Measurements from ENCODE around the gene EYA4.

DNA sequence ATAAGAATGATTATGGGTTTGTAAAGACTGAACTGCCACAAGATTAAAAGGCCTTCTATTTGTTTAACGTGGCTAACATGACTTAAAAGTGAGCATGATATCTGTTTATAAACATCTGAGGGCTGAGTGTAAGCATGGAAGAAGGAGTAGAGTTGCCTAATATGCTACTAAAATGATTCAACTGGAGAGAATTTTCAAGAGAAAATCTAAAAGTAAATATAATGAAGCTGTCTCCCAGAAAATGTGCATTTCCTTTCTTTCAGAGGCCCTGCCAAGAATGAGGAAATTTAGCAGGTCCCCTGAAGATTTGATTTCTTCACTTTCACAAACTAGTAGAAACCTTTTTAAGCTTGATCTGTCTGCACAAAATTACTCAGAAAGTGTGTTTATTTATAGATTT is 4.2 kb upstream of the EYA4 start:
- TF ChIP-seq, protein P1, sequence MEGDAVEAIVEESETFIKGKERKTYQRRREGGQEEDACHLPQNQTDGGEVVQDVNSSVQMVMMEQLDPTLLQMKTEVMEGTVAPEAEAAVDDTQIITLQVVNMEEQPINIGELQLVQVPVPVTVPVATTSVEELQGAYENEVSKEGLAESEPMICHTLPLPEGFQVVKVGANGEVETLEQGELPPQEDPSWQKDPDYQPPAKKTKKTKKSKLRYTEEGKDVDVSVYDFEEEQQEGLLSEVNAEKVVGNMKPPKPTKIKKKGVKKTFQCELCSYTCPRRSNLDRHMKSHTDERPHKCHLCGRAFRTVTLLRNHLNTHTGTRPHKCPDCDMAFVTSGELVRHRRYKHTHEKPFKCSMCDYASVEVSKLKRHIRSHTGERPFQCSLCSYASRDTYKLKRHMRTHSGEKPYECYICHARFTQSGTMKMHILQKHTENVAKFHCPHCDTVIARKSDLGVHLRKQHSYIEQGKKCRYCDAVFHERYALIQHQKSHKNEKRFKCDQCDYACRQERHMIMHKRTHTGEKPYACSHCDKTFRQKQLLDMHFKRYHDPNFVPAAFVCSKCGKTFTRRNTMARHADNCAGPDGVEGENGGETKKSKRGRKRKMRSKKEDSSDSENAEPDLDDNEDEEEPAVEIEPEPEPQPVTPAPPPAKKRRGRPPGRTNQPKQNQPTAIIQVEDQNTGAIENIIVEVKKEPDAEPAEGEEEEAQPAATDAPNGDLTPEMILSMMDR (conservative IDR thresholded peaks at IDR 0.05; ENCODE audit: low read depth, low read length), result no peak
- TF ChIP-seq EZH2 (IDR thresholded peaks at IDR 0.05; ENCODE audit: low read length, unreplicated experiment), result no peak

Data from PC-3 (cell line).